ENCODE measurements around the gene MDFIC2.
"Not testable (repeated sequence)": the region's sequence is repeated elsewhere in the genome, so short reads cannot be mapped to it uniquely, and the experiment has no call there.

MDFIC2 gene

GRCh38 chr3:70312336-70312735, at the start of gene MDFIC2:
Gene MDFIC2, minus strand, starts transcription at chr3:70312638. Its CDS starts 665 bp downstream, at chr3:70311973.
- no peak for DNase-seq (ENCODE audit: low read depth)

DNA sequence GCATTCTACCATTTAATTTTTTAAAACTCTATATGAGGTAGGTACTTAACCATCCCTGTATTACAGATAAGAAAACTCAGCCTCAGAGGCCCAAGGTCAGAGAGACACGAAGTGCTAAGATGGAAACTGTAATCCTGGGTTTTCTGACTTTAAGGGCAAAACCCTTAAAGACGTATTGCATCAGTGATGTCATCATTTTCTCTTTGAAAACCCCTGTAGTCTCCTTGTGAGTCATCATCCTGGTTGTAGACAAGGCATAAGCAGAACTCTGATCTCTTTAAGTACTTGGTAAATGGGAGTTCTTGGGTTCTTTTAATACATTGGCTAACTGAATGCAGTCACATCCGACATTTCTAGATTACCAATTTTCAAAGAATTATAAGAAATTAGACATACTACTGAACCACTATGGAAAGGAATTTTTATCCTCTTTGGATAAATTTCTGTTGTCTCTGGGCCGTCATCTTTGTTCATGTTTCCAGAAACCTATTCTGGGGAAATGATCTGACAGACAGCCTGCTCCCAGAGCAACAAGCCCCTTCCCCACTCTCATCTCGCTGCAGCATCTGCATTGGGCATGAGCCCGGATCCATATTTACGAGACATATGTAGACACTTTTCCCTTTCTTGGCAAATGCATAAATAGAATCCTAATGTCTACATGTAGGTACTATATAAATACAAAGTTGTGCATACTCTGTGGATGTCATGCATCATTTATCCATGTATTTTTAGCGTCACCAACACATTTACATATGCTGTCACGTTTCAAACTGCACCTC, 48.7 kb upstream of the MDFIC2 start:
- no peak for DNase-seq (ENCODE audit: low read depth)

GRCh38 chr3:70359711-70360110, 47.3 kb upstream of the MDFIC2 start:
- no peak for DNase-seq (ENCODE audit: low read depth)

GRCh38 chr3:70358978-70359580, 46.6 kb upstream of the MDFIC2 start:
- DNase-seq (ENCODE audit: low read depth) = no peak

DNA sequence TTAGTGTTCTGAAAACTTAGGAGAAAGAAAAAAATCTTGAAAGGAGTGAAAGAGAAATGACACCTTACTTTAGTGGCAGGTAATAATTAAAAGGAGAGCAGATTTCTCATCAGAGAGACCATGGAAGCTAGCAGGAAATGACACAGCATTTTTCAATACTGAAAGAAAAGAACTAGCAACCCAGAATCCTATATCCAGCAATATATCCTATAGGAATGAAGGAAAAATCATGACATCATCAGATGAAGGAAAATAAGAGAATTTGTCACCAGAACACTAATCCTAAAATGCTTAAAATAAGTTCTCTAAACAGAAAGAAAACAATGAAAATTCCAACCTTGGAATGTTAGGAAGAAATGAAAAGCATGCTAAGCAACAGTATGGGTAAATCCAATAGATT, 39.8 kb upstream of the MDFIC2 start:
- DNase-seq (ENCODE audit: low read depth) = no peak

DNA sequence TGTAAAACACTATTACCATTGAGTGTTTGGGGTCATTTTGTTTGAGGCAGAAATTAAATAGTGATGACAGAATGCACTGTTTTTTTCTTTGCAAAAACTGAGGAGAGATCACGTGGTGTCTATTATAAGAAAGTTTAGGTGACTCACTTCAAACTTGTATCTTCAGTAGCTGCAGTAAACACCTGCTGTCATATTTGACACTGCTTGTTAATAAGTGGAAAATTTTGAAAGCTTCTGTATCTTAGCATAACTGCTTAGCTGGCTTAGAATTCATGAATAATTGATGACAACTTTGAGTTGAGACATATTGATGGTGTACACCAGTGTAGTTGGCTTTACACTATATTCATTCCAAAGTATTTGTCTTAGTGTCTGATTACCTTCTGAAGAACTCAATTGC, 29.7 kb upstream of the MDFIC2 start:
- no peak for DNase-seq (ENCODE audit: low read depth)

GRCh38 chr3:70336885-70337284, 24.4 kb upstream of the MDFIC2 start:
- DNase-seq (ENCODE audit: low read depth) = not testable (repeated sequence)

DNA sequence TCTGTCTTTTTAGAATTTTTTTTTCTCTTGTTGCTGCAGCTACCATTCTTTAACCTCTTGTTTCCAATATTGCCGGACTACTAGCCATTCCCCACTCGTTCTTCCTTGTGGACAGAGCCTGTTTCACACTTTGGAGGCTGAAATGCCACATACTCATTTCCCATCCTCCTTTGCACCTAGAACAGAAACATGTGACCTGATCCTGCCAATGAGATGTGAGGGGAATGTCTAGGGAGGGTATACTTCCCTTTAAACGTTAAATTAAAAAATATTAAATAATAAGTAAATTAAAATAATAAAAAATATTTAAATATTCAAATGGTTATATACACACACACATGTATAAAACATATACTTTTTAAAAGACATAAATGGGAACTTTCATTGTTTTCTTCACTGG, 20.6 kb upstream of the MDFIC2 start:
- DNase-seq (ENCODE audit: low read depth) = no peak

DNA sequence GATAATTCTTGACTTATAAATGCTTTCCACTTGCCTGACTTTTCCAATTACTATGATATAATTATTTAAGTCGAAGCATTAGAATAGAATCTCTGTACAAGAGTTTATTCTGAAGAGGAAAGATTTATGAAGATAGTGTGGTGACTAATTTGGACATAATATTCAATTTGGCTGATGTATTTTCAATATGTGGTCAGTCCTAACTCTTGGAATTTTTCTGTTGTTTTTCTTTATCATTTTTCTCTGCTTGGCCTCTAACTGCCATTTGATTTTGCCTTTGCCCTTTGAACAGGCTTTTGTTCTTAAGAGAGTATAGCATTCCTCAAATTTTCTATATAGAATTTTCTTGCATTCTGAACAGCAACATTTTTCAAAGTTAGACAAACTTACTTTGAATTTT, 2.6 kb upstream of the MDFIC2 start:
- no peak for DNase-seq (ENCODE audit: low read depth)

GRCh38 chr3:70310809-70311208, 1.6 kb downstream of the MDFIC2 start:
- DNase-seq (ENCODE audit: low read depth) = no peak

DNA sequence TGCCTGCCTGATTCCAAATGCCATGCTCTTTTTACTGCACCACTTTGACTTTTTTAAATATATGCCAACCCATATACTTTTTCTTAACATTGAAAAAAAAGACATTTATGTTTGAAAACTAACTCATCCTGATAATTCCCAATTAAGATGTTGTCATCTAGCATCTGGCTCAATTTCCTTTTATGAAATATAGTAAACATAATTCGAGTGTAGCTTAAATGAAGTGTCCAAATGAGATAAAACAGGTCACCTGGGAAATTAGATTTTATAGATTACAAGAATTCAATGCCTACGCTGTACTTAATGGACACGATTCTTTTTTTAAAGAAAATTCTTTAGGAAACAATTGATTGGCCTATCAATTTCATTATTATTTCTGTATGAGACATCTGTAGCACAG, 2.8 kb downstream of the MDFIC2 start:
- DNase-seq (ENCODE audit: low read depth) = no peak

DNA sequence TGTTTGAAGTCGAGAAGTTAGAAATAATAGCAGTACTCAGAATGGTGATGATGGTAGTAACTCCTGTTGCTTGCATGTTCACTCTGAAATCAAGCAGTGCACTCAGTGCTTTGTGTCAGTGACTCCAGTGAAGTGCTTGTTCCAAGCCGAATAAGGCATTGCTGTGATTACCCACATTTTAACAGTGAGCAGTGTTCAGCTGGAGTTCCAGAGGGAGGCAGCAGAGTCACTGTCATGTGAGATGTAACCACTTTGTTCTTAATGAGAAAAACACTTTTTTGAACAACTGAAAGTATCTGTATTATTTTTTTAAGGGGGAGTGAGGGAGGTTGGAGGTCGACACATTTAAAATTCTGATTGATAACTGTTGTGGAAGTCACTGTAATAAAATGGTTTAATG, 3.7 kb downstream of the MDFIC2 start:
- no peak for DNase-seq (ENCODE audit: low read depth)

GRCh38 chr3:70306736-70307135, 5.7 kb downstream of the MDFIC2 start:
- no peak for DNase-seq (ENCODE audit: low read depth)

DNA sequence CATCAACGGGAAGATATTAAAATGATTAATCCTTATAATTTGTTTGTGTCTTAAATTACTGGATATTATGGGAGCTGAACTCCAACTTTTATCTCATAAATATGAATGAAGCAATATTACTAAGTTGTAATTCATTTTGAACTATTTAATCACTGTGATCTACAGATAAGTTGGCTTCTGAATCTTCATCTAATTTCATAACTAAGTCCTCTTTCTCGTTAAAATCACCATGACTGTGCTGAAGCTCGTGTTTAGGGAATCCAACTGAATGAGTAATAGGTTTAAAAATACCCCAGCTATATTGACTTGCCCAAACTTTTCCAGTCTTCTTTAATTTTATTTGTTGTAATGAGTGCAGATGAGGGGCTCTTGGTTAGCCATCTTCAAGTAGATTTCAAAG, 14.1 kb downstream of the MDFIC2 start:
- DNase-seq (ENCODE audit: low read depth) = no peak

GRCh38 chr3:70291097-70291482, 21.3 kb downstream of the MDFIC2 start:
- no peak for DNase-seq (ENCODE audit: low read depth)

DNA sequence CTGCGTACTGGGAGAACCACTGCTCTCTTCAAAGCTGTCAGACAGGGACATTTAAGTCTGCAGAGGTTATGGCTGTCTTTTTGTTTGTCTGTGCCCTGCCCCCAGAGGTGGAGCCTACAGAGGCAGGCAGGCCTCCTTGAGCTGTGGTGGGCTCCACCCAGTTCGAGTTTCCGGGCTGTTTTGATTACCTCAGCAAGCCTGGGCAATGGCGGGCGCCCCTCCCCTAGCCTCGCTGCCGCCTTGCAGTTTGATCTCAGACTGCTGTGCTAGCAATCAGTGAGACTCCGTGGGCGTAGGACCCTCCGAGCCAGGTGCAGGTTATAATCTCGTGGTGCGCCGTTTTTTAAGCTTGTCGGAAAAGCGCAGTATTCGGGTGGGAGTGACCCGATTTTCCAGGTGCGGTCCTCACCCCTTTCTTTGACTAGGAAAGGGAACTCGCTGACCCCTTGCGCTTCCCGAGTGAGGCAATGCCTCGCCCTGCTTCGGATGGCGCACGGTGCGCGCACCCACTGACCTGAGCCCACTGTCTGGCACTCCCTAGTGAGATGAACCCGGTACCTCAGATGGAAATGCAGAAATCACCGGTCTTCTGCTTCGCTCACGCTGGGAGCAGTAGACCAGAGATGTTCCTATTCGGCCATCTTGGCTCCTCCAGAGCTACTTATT, 21.9 kb downstream of the MDFIC2 start:
- DNase-seq (ENCODE audit: low read depth) = not testable (repeated sequence)

- no peak for DNase-seq (ENCODE audit: low read depth)
These were observed 30.8 kb downstream of the MDFIC2 start for GRCh38 chr3:70281663-70282062.

DNA sequence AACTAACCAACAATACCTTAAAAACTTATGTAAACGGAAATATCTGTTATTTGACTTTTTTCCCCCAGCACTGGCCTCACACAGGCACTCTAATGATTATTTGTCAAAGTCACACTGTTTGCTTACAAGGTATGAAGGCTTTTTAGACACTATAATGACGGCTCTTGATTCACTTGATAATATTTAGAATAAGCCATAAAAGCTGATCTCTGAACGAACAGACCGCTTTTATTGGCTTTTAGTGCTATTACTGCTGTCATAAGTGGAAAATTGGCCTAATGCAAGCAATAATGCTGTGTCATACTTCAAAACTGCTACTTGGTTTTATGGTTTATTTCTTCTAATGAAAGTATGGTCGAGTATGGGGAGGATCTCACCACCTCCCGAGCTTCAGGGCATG, 35.1 kb downstream of the MDFIC2 start:
- no peak for DNase-seq (ENCODE audit: low read depth)

DNA sequence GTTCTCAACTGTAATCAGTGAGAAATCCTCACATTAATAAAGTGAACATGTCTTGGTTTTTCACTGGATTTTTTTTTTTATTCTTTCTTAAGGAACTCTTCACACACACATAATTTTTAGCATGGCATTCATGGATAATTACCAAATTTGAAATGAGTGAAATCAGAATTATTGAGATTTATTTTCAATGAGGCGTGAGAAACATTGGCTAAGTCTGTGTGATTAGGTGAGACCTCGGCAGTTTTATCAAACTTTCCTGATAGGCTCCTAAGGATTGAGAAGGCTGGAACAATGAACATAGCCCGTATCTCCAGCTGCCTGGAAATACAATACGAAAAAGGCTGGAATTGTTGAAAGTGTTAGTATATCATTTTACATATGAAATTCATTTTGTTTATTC, 35.5 kb downstream of the MDFIC2 start:
- DNase-seq (ENCODE audit: low read depth) = no peak

DNA sequence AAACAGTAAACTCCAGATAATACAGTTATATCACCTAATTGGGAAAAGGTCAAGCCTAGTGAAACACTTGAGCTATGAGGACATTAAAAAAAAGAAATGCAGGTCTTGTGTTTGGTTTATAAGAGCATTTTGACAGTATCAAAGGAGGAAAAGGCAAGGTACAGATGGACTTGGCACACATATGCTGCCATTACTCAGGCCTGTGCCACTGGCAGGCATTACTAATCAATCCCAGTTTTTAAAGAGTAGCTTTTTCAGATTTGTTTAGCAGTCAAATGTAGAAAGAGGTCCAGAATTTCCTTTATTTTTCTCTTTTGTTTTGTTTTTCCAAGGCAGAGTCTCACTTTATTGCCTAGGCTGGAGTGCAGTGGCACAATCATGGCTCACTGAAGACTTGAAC, 38.9 kb downstream of the MDFIC2 start:
- no peak for DNase-seq (ENCODE audit: low read depth)

- DNase-seq (ENCODE audit: low read depth) = no peak
These were observed 39.6 kb downstream of the MDFIC2 start for GRCh38 chr3:70272798-70273197.

DNA sequence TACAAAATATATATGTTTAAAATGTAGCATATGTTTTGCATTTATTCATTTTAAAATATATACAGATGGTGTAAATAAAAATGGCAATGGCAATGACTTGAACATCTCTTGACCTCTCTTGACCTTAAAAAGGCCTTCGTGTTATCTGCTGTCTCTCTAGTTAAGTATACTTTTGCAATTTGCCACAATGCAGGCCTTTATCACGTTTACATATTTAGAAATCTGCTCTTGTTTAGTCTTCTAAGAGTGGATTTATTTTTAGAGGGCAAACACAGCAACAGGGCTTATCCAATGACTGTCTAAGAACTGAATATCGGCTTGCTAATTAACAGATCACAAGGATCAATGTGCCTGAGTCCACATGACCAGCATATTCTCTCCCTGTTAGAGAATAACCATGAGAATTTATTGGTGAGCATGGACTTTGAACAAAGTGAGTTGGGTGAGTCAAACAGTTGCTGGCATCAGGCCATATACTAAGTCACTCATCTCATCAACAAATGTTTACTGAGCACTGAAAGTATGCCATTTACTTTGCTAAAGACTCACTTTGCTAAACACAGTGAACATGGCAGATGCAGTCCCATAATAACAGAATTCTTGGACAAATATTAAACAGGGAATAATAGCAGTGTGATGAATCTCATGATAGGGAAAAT, 48.2 kb downstream of the MDFIC2 start:
- no peak for DNase-seq (ENCODE audit: low read depth)

DNA sequence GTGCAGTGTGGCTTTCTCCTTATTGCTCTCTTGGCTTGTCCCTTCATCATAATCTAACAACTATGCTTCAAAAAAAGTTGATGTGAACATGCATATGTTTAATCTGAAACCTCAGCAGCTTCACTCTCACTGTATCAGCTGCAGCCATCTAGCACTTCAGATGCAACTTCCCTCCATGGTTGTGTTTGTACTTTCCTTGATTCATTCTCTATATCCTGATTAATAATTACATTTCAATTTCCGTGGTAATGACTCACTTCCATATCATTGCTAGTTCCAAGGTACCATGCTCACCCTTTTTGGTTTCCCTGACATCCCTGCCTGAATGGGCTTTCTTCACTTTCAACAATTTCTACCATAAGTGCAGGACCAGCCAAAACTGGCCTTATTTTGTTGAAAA, 51.2 kb downstream of the MDFIC2 start:
- DNase-seq (ENCODE audit: low read depth) = no peak

Data from activated gamma-delta T cell treated with anti-CD3 and anti-CD28 coated beads, Interleukin-2, amount 50 U/mL, for 16 hours (primary cell).